K562 (cell line): ENCODE results near the gene WDR3. TPM values are rescaled to one million over a fixed set of nuclear protein-coding genes. Genes with fewer than 3 reads are reported as not detected.

ENCODE experiments used
- ATAC-seq: fragments of 200-7000 bp; cut with Tn5 transposase; 3 replicates; pipeline ENCODE4 v1.9.1; 2020; ENCODE audit warnings: moderate library complexity
- BruUV-seq: library from RNA; stranded (reverse); fragments of 400-500 nt; replicated peaks from 2 replicates; lab custom pipeline; 2021; lab: Mats Ljungman, UMichigan
- CTCF ChIA-PET: fragments of 300-600 bp; formaldehyde crosslinking; extraction: SDS; loops from one replicate; lab custom pipeline; 2021; ENCODE audit warnings: low intra/inter-chr PET ratio; lab: Yijun Ruan, JAX
- POLR2A ChIA-PET: fragments of 300-600, 350-650 bp; sonication (Branson Sonifier 250); formaldehyde crosslinking; extraction: SDS; loops from one replicate; lab custom pipeline; 2021; ENCODE audit warnings: antibody characterized with exemption, inconsistent platforms; lab: Yijun Ruan, JAX
- DNase-seq, 4 experiments: peaks; one replicate each; pipeline versions ENCODE4 v3.0.0 to v3.0.0-alpha.2; 2011 to 2018; ENCODE audit warnings: low spot score in 3 of 4, mixed read lengths in 3 of 4; ENCODE audit errors: extremely low read depth in 1 of 4
- FAIRE-seq: peaks from 2 replicates; lab custom pipeline; 2011; peaks lifted over from hg19 to GRCh38; lab: Jason Lieb, UNC
- H2AFZ ChIP-seq: 2 replicates; pipeline ENCODE4 v1.6.0; 2011; ENCODE audit warnings: low read depth, low read length, control low read depth, inconsistent platforms
- H3K27ac ChIP-seq: fragments of 200-600 bp; 3 replicates; pipeline ENCODE4 v1.8.0; 2011; ENCODE audit warnings: low read depth, mild to moderate bottlenecking, control low read depth, inconsistent platforms, low read length, moderate library complexity, mixed read lengths; ENCODE audit errors: extremely low read depth
- H3K27me3 ChIP-seq, 2 experiments: fragments of 300-600 bp in 1 of 2; 2 replicates in 1 of 2; 3 replicates in 1 of 2; pipeline versions ENCODE4 v1.6.0 to v1.8.0; 2011; ENCODE audit warnings: inconsistent platforms in 2 of 2, low read length in 2 of 2, mild to moderate bottlenecking in 1 of 2, mixed read lengths in 1 of 2, moderate library complexity in 1 of 2; ENCODE audit not compliant: control insufficient read depth in 2 of 2, insufficient read depth in 2 of 2
- H3K36me3 ChIP-seq: fragments of 300-600 bp; 3 replicates; pipeline ENCODE4 v1.8.0; 2011; ENCODE audit warnings: mild to moderate bottlenecking, low read length, inconsistent platforms; ENCODE audit not compliant: control insufficient read depth, insufficient read depth
- H3K4me1 ChIP-seq, 2 experiments: fragments of 200-600 bp in 1 of 2; replicated peaks in 1 of 2; 2 replicates in 1 of 2; 3 replicates in 1 of 2; pipeline versions ENCODE4 v1.5.1 to v1.8.0; 2011; ENCODE audit warnings: inconsistent platforms in 2 of 2, low read length in 2 of 2, mild to moderate bottlenecking in 1 of 2, mixed read lengths in 1 of 2, moderate library complexity in 1 of 2; ENCODE audit not compliant: control insufficient read depth in 2 of 2, insufficient read depth in 2 of 2
- H3K4me2 ChIP-seq: 2 replicates; pipeline ENCODE4 v1.6.1; 2011; ENCODE audit warnings: low read length, control low read depth, inconsistent platforms, mixed read lengths; ENCODE audit not compliant: insufficient read depth
- H3K4me3 ChIP-seq: fragments of 200-600 bp; sonication (generic), shearing (Covaris generic); 2 replicates; pipeline ENCODE4 v1.5.1; 2016; ENCODE audit warnings: control low read depth, inconsistent platforms
- H3K79me2 ChIP-seq: fragments of 200-600 bp; 3 replicates; pipeline ENCODE4 v1.8.0; 2011; ENCODE audit warnings: low read length, inconsistent platforms; ENCODE audit not compliant: control insufficient read depth, insufficient read depth
- H3K9ac ChIP-seq, 2 experiments: 2 replicates each; pipeline versions ENCODE4 v1.6.0 to v1.6.1; 2011; ENCODE audit warnings: low read depth in 2 of 2, low read length in 2 of 2, control low read depth in 1 of 2, inconsistent platforms in 1 of 2, mild to moderate bottlenecking in 1 of 2, mixed read lengths in 1 of 2; ENCODE audit not compliant: insufficient read depth in 1 of 2
- H3K9me1 ChIP-seq: one replicate; pipeline ENCODE4 v1.6.0; 2011; ENCODE audit warnings: inconsistent platforms, mild to moderate bottlenecking, low read length, moderate library complexity; ENCODE audit not compliant: control insufficient read depth, insufficient read depth
- H3K9me3 ChIP-seq: replicated peaks from 2 replicates; pipeline ENCODE4 v1.5.1; 2011; ENCODE audit warnings: low read depth, low read length, inconsistent platforms; ENCODE audit not compliant: control insufficient read depth, insufficient read depth
- H4K20me1 ChIP-seq: replicated peaks from 2 replicates; pipeline ENCODE4 v1.6.1; 2011; ENCODE audit warnings: low read length, inconsistent platforms, mixed read lengths; ENCODE audit not compliant: control insufficient read depth, insufficient read depth
- HDAC8 ChIP-seq: fragments of 450-650 bp; IDR thresholded peaks from 2 replicates; pipeline ENCODE4 v1.6.1; 2016; ENCODE audit warnings: mild to moderate bottlenecking, missing genetic modification characterization, moderate library complexity, missing compliant biosample characterization
- LEF1 ChIP-seq: fragments of 450-650 bp; IDR thresholded peaks from 2 replicates; pipeline ENCODE4 v1.6.1; 2016; ENCODE audit warnings: mild to moderate bottlenecking
- MEIS2 ChIP-seq: fragments of 450-650 bp; IDR thresholded peaks from 2 replicates; pipeline ENCODE4 v1.6.1; 2014; ENCODE audit warnings: mild to moderate bottlenecking; ENCODE audit not compliant: partially characterized antibody
- RBM14 ChIP-seq: fragments of 200-400 bp; formaldehyde crosslinking; IDR thresholded peaks from 2 replicates; pipeline ENCODE4 v1.6.1; 2018; ENCODE audit warnings: low read depth, mild to moderate bottlenecking, low read length, moderate library complexity, borderline replicate concordance; ENCODE audit not compliant: insufficient read depth
- ZMIZ1 ChIP-seq, 2 experiments: fragments of 150-350 bp in 1 of 2; IDR thresholded peaks; 2 replicates each; pipeline ENCODE4 v1.6.1; 2012 to 2016; ENCODE audit warnings: low read depth in 2 of 2, low read length in 2 of 2, mild to moderate bottlenecking in 1 of 2, moderate library complexity in 1 of 2
- ZNF431 ChIP-seq: sonication (generic); formaldehyde crosslinking; IDR thresholded peaks from 2 replicates; pipeline ENCODE4 v1.8.0; 2022; ENCODE audit warnings: mild to moderate bottlenecking, missing genetic modification reagents
- ZNF830 ChIP-seq: fragments of 250-450 bp; sonication (Bioruptor Pico); IDR thresholded peaks from 2 replicates; pipeline ENCODE4 v1.5.0; 2021; ENCODE audit warnings: mild to moderate bottlenecking
- WGBS: fragments of 100-300 bp; shearing (Covaris generic); methylation state at CpG from one replicate; pipeline ENCODE4 v1.1.6; 2016; ENCODE audit warnings: low coverage, mixed read lengths; ENCODE audit not compliant: insufficient coverage; ENCODE audit errors: missing lambda C conversion rate; 5-methylcytosine and 5-hydroxymethylcytosine counted together
- in situ Hi-C: fragments of 300-500 bp; cut with MboI; formaldehyde crosslinking; loops from 4 replicates; pipeline ENCODE4 v1.15.0; 2018; ENCODE audit warnings: inconsistent platforms, mixed read lengths
- intact Hi-C: fragments of 100-400 bp; cut with micrococcal nuclease; formaldehyde crosslinking; loops from 2 replicates; pipeline ENCODE4 v1.14.2; 2022
- polyA plus RNA-seq, 8 experiments: library from polyadenylated mRNA; depleted of rRNA in 4 of 8; stranded (reverse) in 5 of 8; unstranded in 3 of 8; fragments of >200 nt; fragmentation: Nextera tagmentation in 2 of 8; fragmentation: Illumina TruSeq in 1 of 8; extraction: Ambion mirVana in 2 of 8; extraction: Trizol in 1 of 8; gene quantifications; 2 replicates each; pipeline versions ENCODE4 v1.2.1 to v1.2.3, GENCODE V29; 2011 to 2014; ENCODE audit warnings: inconsistent platforms in 1 of 8, missing spikeins in 1 of 8
- total RNA-seq, 7 experiments: library from RNA; depleted of rRNA in 6 of 7; stranded (reverse); fragments of >200 nt in 6 of 7; fragmentation: Illumina TruSeq in 2 of 7; extraction: Trizol in 2 of 7; gene quantifications; 2 replicates each; pipeline versions ENCODE4 v1.2.1 to v1.2.3, GENCODE V29; 2011 to 2021; ENCODE audit warnings: low replicate concordance in 1 of 7

The WDR3 gene
- total and polyA plus RNA-seq, 9 of the 15 experiments (the other 6 are each of a cell fraction or from before 2014, with no cell fraction given): 40.6 to 122 (median 76.5) TPM

DNA sequence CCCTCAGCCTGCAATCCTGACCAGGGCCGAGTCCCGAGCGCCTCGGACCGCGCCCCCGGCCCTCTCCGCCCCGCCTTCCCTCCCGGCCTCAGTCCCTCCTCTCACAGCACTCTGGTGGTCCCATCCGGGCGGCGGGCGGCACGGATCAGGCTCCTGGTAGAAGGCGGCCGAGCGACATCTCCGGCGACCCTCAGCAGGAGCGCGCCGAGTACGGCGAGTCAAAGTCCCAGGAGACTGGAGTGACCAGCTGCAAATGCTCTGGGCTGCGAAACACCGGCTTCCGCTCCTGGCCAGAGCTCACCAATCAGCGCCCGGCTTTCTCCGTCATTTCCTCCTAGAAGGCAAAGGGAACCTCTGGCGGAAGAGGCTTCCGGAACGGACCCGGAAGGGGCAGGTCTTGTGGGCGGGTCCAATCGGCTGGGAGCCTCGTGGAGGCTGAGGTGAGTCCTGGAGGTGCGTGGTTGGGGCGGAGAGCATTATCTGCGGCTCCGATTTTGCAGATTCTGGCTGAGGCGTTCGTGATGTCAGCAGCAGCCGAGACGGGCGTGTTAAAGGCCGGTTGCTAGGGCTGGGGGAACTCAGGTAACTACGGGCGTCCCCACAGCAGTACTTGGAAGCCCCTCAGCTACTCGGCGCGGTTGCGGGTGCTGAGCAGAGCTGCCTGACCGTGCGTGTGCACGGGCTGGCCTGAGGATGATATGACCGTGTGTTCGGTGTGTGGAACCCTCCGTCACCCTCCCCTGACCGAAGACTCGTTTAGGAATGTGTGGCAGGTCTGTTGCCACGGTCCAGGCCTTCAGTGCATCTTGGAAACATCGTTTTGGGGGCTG is at the start of gene WDR3, which contains the start of gene GDAP2 (continued):
- TF ChIP-seq ZMIZ1 (IDR thresholded peaks at IDR 0.05; ENCODE audit: low read depth in 2 of 2, low read length in 2 of 2): no peak
- TF ChIP-seq LEF1: no peak
- TF ChIP-seq MEIS2: no peak
- TF ChIP-seq HDAC8 (tag): no peak
- no peak for TF ChIP-seq ZNF830 (CRISPR knock-in tag)
- TF ChIP-seq RBM14: no peak

- Histone ChIP-seq H3K4me2 (no peak overlapping the region), H3K27me3 (no peaks in the 10 kb centered on the region), H3K27ac (no peak overlapping the region), H2AFZ (no peak overlapping the region), H3K36me3 (peaks cover 16% of the 10 kb centered on the region; the same call in 2 of the 3 replicates), H3K9me3 (no peaks in the 10 kb centered on the region), H3K4me3 (no peak overlapping the region), H3K4me1 (no peaks in the 10 kb centered on the region), H3K9me1 (no peaks in the 10 kb centered on the region), H3K79me2 (no peaks in the 10 kb centered on the region), H3K9ac (no peak overlapping the region), H4K20me1 (no peaks in the 10 kb centered on the region)
- no peak for TF ChIP-seq ZNF431 (CRISPR knock-in tag)
- DNase-seq: no peak
- ChIA-PET CTCF (no interaction called here), POLR2A (no interaction called here)
- intact Hi-C loops (no loop called here), in situ Hi-C loops (no loop called here)
- WGBS: 96% methylated on average over 1 of the region's 1 CpG
- no peak for ATAC-seq
- BruUV-seq: no TSS peak
- no peak for FAIRE-seq
These were observed 45.9 kb upstream of the WDR3 start for GRCh38 chr1:117883616-117884015.
